Left lung (tissue), 10 donors: Measurements from ENCODE around the gene NEGR1. TPM values are rescaled to one million over a fixed set of nuclear protein-coding genes. Genes with fewer than 3 reads are reported as not detected.

Experiments used
- ATAC-seq: fragments of 200-7000 bp; cut with Tn5 transposase; one replicate; pipeline ENCODE4 v1.9.1; 2020; ENCODE audit warnings: moderate library complexity
- DNase-seq, 4 donors: peaks; one replicate each; pipeline ENCODE4 v3.0.0-alpha.2; 2013 to 2020
- H3K27ac ChIP-seq, 2 donors: fragments of 200-600 bp; sonication (generic) in 1 of 2; one replicate each; pipeline versions ENCODE4 v1.5.0 to v1.8.0; 2020 to 2021
- H3K27me3 ChIP-seq, 2 donors: fragments of 200-600 bp; sonication (generic) in 1 of 2; one replicate each; pipeline versions ENCODE4 v1.5.0 to v1.8.0; 2020 to 2021
- H3K36me3 ChIP-seq, 2 donors: fragments of 200-600 bp; sonication (generic) in 1 of 2; one replicate each; pipeline versions ENCODE4 v1.5.0 to v1.8.0; 2020 to 2021
- H3K4me1 ChIP-seq, 2 donors: fragments of 200-600 bp; one replicate each; pipeline ENCODE4 v1.8.0; 2021
- H3K4me3 ChIP-seq, 2 donors: fragments of 200-600 bp; sonication (generic) in 1 of 2; one replicate each; pipeline versions ENCODE4 v1.5.0 to v1.8.0; 2020 to 2021; ENCODE audit warnings: mild to moderate bottlenecking in 1 of 2
- H3K9me3 ChIP-seq, 2 donors: fragments of 200-600 bp; sonication (generic) in 1 of 2; one replicate each; pipeline versions ENCODE4 v1.5.0 to v1.8.0; 2020 to 2021
- intact Hi-C, 2 donors: fragments of 100-400 bp; cut with DNase I; formaldehyde crosslinking; loops; one replicate each; pipeline versions ENCODE4 v1.11.2 to v1.14.2; 2022
- polyA plus RNA-seq, 6 donors: library from polyadenylated mRNA; unstranded; fragments of 120-200 nt; gene quantifications; one replicate each; pipeline ENCODE4 v1.2.1, GENCODE V29; 2013; ENCODE audit not compliant: insufficient read length in 6 of 6
- total RNA-seq, 2 donors: library from RNA; stranded (reverse); fragmentation: NEBNext Ultra II Directional; extraction: Animal tissue kit (Norgen Biotek cat#: 25700); gene quantifications; one replicate each; pipeline ENCODE4 v1.2.1, GENCODE V29; 2021
- TF ChIP-seq, protein P1 (sequence below), 2 donors: fragments of 200-600 bp; sonication (generic) in 1 of 2; IDR thresholded peaks; one replicate each; pipeline versions ENCODE4 v1.5.0 to v1.8.0; 2021; ENCODE audit warnings: antibody characterized with exemption in 2 of 2
- donor health status: DM: no; HTN: yes; CAD: no.
- donor health status: DM: no; HTN: no; CAD: no.

The NEGR1 gene
- total and polyA plus RNA-seq, 8 donors: 2.4 to 5.7 (median 3.5) TPM

DNA sequence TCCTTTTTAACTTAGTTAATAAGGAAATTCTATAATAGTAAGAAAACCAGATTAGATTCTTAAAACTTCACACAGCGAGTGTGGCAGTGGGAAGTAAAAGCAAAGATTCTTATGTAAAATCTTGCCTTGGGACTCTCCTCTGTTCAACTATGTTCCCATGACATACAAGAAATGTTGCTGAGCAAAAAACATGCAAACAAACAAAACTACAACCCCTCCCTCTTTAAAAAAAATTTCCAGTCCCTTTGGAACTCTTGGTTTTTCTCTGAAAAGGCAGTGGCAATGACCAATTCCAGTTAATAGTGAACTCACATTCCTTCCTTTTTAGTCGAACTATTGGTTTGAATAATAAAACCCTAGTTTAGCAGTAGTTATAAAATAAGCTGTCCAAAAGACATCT is 748.4 kb downstream of the NEGR1 start:
- DNase-seq (no peak), ATAC-seq (no peak)
- H3K4me3 ChIP-seq: no peak overlapping the region
- H3K27me3 ChIP-seq: no peaks in the 10 kb centered on the region
- H3K4me1 ChIP-seq: no peaks in the 10 kb centered on the region
- no peaks in the 10 kb centered on the region for H3K9me3 ChIP-seq
- TF ChIP-seq, protein P1, sequence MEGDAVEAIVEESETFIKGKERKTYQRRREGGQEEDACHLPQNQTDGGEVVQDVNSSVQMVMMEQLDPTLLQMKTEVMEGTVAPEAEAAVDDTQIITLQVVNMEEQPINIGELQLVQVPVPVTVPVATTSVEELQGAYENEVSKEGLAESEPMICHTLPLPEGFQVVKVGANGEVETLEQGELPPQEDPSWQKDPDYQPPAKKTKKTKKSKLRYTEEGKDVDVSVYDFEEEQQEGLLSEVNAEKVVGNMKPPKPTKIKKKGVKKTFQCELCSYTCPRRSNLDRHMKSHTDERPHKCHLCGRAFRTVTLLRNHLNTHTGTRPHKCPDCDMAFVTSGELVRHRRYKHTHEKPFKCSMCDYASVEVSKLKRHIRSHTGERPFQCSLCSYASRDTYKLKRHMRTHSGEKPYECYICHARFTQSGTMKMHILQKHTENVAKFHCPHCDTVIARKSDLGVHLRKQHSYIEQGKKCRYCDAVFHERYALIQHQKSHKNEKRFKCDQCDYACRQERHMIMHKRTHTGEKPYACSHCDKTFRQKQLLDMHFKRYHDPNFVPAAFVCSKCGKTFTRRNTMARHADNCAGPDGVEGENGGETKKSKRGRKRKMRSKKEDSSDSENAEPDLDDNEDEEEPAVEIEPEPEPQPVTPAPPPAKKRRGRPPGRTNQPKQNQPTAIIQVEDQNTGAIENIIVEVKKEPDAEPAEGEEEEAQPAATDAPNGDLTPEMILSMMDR (IDR thresholded peaks at IDR 0.05): no peak
- intact Hi-C loops: no loop called here
- no peak overlapping the region for H3K27ac ChIP-seq
- H3K36me3 ChIP-seq: no peaks in the 10 kb centered on the region

DNA sequence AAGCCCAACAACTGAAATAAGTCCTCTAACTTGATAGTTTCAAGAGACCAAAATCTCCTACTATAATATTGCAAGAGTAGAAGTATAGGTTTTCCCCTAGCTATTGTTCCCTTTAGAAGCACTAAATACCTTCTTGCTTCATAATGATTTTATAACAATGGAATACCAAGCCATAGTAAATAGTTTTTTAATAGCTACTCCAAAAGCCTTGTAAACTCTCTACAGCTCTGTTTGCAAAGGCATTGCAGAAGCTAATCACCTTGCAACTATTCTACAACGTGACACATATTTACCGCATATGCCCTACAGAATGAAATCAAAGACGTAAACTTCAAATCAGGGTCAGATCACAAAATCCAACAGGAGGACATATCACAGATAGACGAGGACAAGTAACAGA is 750.0 kb downstream of the NEGR1 start:
- intact Hi-C loops: no loop called here
- no peak overlapping the region for H3K4me3 ChIP-seq
- TF ChIP-seq, protein P1 (IDR thresholded peaks at IDR 0.05): no peak
- DNase-seq (no peak), ATAC-seq (no peak)
- no peaks in the 10 kb centered on the region for H3K27me3 ChIP-seq
- H3K36me3 ChIP-seq: no peaks in the 10 kb centered on the region
- H3K9me3 ChIP-seq: no peaks in the 10 kb centered on the region
- H3K27ac ChIP-seq: no peak overlapping the region
- no peaks in the 10 kb centered on the region for H3K4me1 ChIP-seq

DNA sequence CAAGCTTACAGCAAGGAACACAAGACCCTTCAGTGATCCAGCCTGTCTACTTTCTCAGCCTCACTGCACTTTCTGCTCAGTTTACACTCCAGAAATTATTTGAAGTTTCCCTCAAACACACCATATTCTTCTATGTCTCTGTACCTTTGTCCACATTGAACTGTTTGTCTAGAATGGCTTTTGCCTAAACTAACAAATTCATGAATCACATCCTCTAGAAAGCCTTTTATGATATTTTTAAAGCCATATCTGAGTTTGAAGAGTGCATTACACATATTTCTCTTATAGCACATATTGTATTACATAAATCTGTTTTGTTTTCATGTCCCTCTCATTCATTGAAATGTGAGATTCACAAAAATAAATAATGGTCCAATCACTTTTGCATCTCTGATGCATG is 755.5 kb downstream of the NEGR1 start:
- Histone ChIP-seq H3K27ac (no peak overlapping the region), H3K27me3 (no peaks in the 10 kb centered on the region), H3K4me3 (no peak overlapping the region), H3K4me1 (no peaks in the 10 kb centered on the region), H3K36me3 (no peaks in the 10 kb centered on the region), H3K9me3 (no peaks in the 10 kb centered on the region)
- TF ChIP-seq, protein P1 (IDR thresholded peaks at IDR 0.05): no peak
- intact Hi-C loops: loop anchor here in 1 of 2 donors (10.0 kb wide), 1 partner anchor 332 kb away; no protein-coding TSS in a partner anchor
- ATAC-seq (no peak), DNase-seq (no peak)

DNA sequence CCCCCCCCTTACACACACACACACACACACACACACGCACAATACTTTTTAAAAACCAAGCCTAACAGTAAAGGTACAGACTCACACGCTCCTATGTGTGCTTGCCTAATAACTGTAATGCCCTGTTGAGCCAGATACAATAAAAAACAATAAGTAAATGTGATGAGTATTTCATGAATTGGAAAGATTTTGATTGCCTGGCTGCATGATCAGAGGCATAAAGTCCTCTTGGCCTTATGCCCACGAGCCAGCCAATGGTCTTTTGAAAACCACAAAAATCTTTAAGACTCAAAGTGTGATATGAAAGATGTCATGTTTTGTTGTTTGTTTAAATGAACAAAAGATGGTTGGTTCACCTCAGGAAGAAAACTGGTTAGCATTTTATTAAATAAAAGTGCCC is 759.6 kb downstream of the NEGR1 start:
- no peak overlapping the region for H3K4me3 ChIP-seq
- TF ChIP-seq, protein P1 (IDR thresholded peaks at IDR 0.05): no peak
- DNase-seq (no peak), ATAC-seq (no peak)
- no peak overlapping the region for H3K27ac ChIP-seq
- intact Hi-C loops: loop anchor here in 1 of 2 donors (10.0 kb wide), 1 partner anchor 328 kb away; no protein-coding TSS in a partner anchor
- H3K27me3 ChIP-seq: no peaks in the 10 kb centered on the region
- no peaks in the 10 kb centered on the region for H3K36me3 ChIP-seq
- no peaks in the 10 kb centered on the region for H3K4me1 ChIP-seq
- no peaks in the 10 kb centered on the region for H3K9me3 ChIP-seq

DNA sequence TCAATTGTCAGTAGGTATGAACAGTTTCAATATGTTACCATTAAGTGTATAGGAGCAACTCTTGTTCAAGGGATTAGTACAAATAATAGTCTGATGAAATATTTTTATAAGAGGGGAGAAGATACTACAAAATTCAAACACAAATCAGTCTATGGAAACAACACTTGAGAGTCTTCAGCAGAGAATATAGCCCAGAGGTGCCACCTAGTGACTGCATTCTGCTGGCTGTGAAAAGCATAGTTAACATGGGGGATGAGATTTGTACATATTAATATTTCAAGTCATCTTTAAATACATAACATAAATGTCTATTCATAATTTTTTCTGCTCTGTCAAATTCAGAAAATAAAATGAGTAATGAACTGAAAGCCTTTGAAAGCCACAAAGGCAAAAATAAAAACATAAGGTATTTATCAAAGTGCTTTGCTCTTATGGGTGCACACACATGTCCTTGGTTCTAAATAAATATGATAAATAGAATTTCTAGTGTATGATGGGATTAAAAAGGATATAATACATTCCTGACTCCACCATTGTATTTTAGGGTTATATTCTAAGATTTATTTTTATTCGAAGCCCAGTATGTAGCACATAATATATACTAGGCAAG is 760.6 kb downstream of the NEGR1 start:
- H3K27me3 ChIP-seq: no peaks in the 10 kb centered on the region
- intact Hi-C loops: loop anchor here in 1 of 2 donors (10.0 kb wide), 1 partner anchor 327 kb away; no protein-coding TSS in a partner anchor
- TF ChIP-seq, protein P1 (IDR thresholded peaks at IDR 0.05): peak; percentile 40 to 51
- no peaks in the 10 kb centered on the region for H3K36me3 ChIP-seq
- no peaks in the 10 kb centered on the region for H3K9me3 ChIP-seq
- no peak overlapping the region for H3K27ac ChIP-seq
- H3K4me1 ChIP-seq: no peaks in the 10 kb centered on the region
- ATAC-seq: peak; percentile 93
- no peak overlapping the region for H3K4me3 ChIP-seq
- DNase-seq: peak in 2 of 4 donors; percentile 36 to 51
